ELR (cell line): Measurements from ENCODE around the gene TENM4.
A peak's percentile ranks its signal among the peaks of the same experiment; 100 is the strongest.

ENCODE experiments used
- DNase-seq: peaks from one replicate; pipeline ENCODE4 v3.0.0-alpha.2; 2015; ENCODE audit warnings: low read depth

The TENM4 gene

GRCh38 chr11:78972177-78972576 is 468.7 kb downstream of the TENM4 start:
- DNase-seq: no peak

- no peak for DNase-seq
These were observed 473.0 kb downstream of the TENM4 start for GRCh38 chr11:78967811-78968210.

- no peak for DNase-seq
These were observed 475.4 kb downstream of the TENM4 start for GRCh38 chr11:78965432-78965831.

GRCh38 chr11:78961937-78962701 is 478.7 kb downstream of the TENM4 start:
- peak; percentile 7 for DNase-seq

GRCh38 chr11:78961247-78961646 is 479.6 kb downstream of the TENM4 start:
- DNase-seq: peak; percentile 9

- DNase-seq: no peak
These were observed 482.4 kb downstream of the TENM4 start for GRCh38 chr11:78958444-78958843.

GRCh38 chr11:78957476-78958245 is 483.2 kb downstream of the TENM4 start:
- DNase-seq: peak; percentile 33

GRCh38 chr11:78954696-78955095 is 486.1 kb downstream of the TENM4 start:
- no peak for DNase-seq

GRCh38 chr11:78954261-78954660 is 486.6 kb downstream of the TENM4 start:
- no peak for DNase-seq

- DNase-seq: no peak
These were observed 487.9 kb downstream of the TENM4 start for GRCh38 chr11:78952890-78953289.

GRCh38 chr11:78952175-78952574 is 488.7 kb downstream of the TENM4 start:
- no peak for DNase-seq

GRCh38 chr11:78949976-78950690 is 490.7 kb downstream of the TENM4 start:
- no peak for DNase-seq

GRCh38 chr11:78946945-78947902 is 493.6 kb downstream of the TENM4 start:
- no peak for DNase-seq

GRCh38 chr11:78943841-78944240 is 497.0 kb downstream of the TENM4 start:
- DNase-seq: no peak

- DNase-seq: no peak
These were observed 497.7 kb downstream of the TENM4 start for GRCh38 chr11:78943154-78943553.

- DNase-seq: no peak
These were observed 499.5 kb downstream of the TENM4 start for GRCh38 chr11:78941226-78941851.

- DNase-seq: no peak
These were observed 500.2 kb downstream of the TENM4 start for GRCh38 chr11:78940500-78941225.

- DNase-seq: no peak
These were observed 501.9 kb downstream of the TENM4 start for GRCh38 chr11:78938971-78939370.

- no peak for DNase-seq
These were observed 502.8 kb downstream of the TENM4 start for GRCh38 chr11:78938036-78938435.

GRCh38 chr11:78935398-78936068 is 505.3 kb downstream of the TENM4 start:
- no peak for DNase-seq
